ENCODE data around the gene ZNF18.
"Not testable (repeated sequence)": the region's sequence is repeated elsewhere in the genome, so short reads cannot be mapped to it uniquely, and the experiment has no call there.

ZNF18 gene

GRCh38 chr17:11986179-11986941 lies 10.9 kb downstream of the ZNF18 start:
- no peak for DNase-seq (ENCODE audit: low read depth)

GRCh38 chr17:11981862-11982261 lies 15.4 kb downstream of the ZNF18 start:
- no peak for DNase-seq (ENCODE audit: low read depth)

GRCh38 chr17:11980813-11981212 lies 16.5 kb downstream of the ZNF18 start:
- DNase-seq (ENCODE audit: low read depth): peak; percentile 13

GRCh38 chr17:11979795-11980194 lies 17.5 kb downstream of the ZNF18 start:
- DNase-seq (ENCODE audit: low read depth): no peak

- not testable (repeated sequence) for DNase-seq (ENCODE audit: low read depth)
Observed at GRCh38 chr17:11972741-11973140, 24.5 kb downstream of the ZNF18 start.

GRCh38 chr17:11969565-11969964 lies 27.7 kb downstream of the ZNF18 start:
- no peak for DNase-seq (ENCODE audit: low read depth)

- DNase-seq (ENCODE audit: low read depth): no peak
Observed at GRCh38 chr17:11954936-11955335, 42.3 kb downstream of the ZNF18 start.

- DNase-seq (ENCODE audit: low read depth): no peak
Observed at GRCh38 chr17:11953924-11954323, 43.4 kb downstream of the ZNF18 start.

GRCh38 chr17:11952610-11953009 lies 44.7 kb downstream of the ZNF18 start:
- DNase-seq (ENCODE audit: low read depth): no peak

- DNase-seq (ENCODE audit: low read depth): peak; percentile 1
Observed at GRCh38 chr17:11950771-11951519, 46.3 kb downstream of the ZNF18 start.

- not testable (repeated sequence) for DNase-seq (ENCODE audit: low read depth)
Observed at GRCh38 chr17:11949571-11949970, 47.7 kb downstream of the ZNF18 start.

- peak; percentile 47 for DNase-seq (ENCODE audit: low read depth)
Observed at GRCh38 chr17:11948789-11949188, 48.5 kb downstream of the ZNF18 start.

GRCh38 chr17:11944587-11944986 lies 52.7 kb downstream of the ZNF18 start:
- peak; percentile 45 for DNase-seq (ENCODE audit: low read depth)

GRCh38 chr17:11943759-11944347 lies 53.4 kb downstream of the ZNF18 start:
- no peak for DNase-seq (ENCODE audit: low read depth)

- not testable (repeated sequence) for DNase-seq (ENCODE audit: low read depth)
Observed at GRCh38 chr17:11943086-11943485, 54.2 kb downstream of the ZNF18 start.

- DNase-seq (ENCODE audit: low read depth): no peak
Observed at GRCh38 chr17:11940904-11941303, 56.4 kb downstream of the ZNF18 start.

GRCh38 chr17:11935734-11936406 lies 61.4 kb downstream of the ZNF18 start:
- peak; percentile 58 for DNase-seq (ENCODE audit: low read depth)

GRCh38 chr17:11932337-11932898 lies 64.9 kb downstream of the ZNF18 start:
- DNase-seq (ENCODE audit: low read depth): no peak

GRCh38 chr17:11928436-11928835 lies 68.8 kb downstream of the ZNF18 start:
- no peak for DNase-seq (ENCODE audit: low read depth)
